ENCODE measurements around the gene MRPL14.

DNA sequence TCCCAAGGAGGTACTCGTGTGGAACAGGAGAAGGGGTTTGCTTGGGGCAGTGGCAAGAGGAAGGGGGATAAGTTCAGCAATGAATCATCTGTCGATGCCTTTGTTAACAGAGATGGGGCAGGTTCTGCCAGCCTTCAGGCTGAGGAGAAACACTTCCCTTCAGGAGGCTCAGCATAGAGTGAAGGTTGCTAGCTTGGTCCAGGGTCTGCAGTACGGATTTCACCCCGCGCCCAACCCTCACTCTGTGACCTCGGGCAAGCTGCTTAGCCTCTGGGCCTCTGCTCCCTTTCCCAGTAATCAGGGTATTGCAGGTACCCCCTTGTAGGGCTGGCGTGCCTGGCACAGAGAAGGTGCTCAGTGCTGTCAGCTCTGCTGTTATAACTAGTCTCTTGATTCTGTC is 38.9 kb upstream of the MRPL14 start:
- TF ChIP-seq CTCF (IDR thresholded peaks at IDR 0.05; ENCODE audit: low read depth, low read length) (no peak), EZH2phosphoT487 (IDR thresholded peaks at IDR 0.05; ENCODE audit: low read depth) (no peak)

Data from OCI-LY3 (cell line).